HUES6 (cell line): ENCODE data around the gene SH2B3.
"Not testable (repeated sequence)": the region's sequence is repeated elsewhere in the genome, so short reads cannot be mapped to it uniquely, and the experiment has no call there.

Source experiments
- H3K27ac ChIP-seq: 2 replicates; pipeline ENCODE4 v1.7.0; 2013; ENCODE audit warnings: low read depth, mild to moderate bottlenecking, low read length, inconsistent platforms
- H3K27me3 ChIP-seq: 2 replicates; pipeline ENCODE4 v1.6.1; 2013; ENCODE audit warnings: low read length; ENCODE audit not compliant: control insufficient read depth, insufficient read depth
- H3K36me3 ChIP-seq: 2 replicates; pipeline ENCODE4 v1.6.1; 2013; ENCODE audit warnings: low read length; ENCODE audit not compliant: control insufficient read depth, insufficient read depth
- H3K4me1 ChIP-seq: 2 replicates; pipeline ENCODE4 v1.6.1; 2013; ENCODE audit warnings: low read length; ENCODE audit not compliant: control insufficient read depth, insufficient read depth
- H3K4me3 ChIP-seq: 2 replicates; pipeline ENCODE4 v1.5.1; 2013; ENCODE audit warnings: low read depth, low read length
- H3K9ac ChIP-seq: one replicate; pipeline ENCODE4 v1.6.1; 2013; ENCODE audit warnings: mild to moderate bottlenecking, low read length
- H3K9me3 ChIP-seq: 2 replicates; pipeline ENCODE4 v1.6.1; 2013; ENCODE audit warnings: low read depth, low read length; ENCODE audit not compliant: control insufficient read depth, insufficient read depth

Gene SH2B3

GRCh38 chr12:111458546-111459172 lies 52.9 kb downstream of the SH2B3 start:
- H3K9ac ChIP-seq, result no peak overlapping the region
- H3K36me3 ChIP-seq, result peaks cover 58% of the 10 kb centered on the region
- H3K27me3 ChIP-seq, result no peaks in the 10 kb centered on the region
- no peaks in the 10 kb centered on the region for H3K4me1 ChIP-seq
- no peaks in the 10 kb centered on the region for H3K9me3 ChIP-seq
- no peak overlapping the region for H3K27ac ChIP-seq
- no peak overlapping the region for H3K4me3 ChIP-seq

GRCh38 chr12:111460111-111460510 lies 54.4 kb downstream of the SH2B3 start:
- H3K27ac ChIP-seq, H3K4me1 ChIP-seq, H3K4me3 ChIP-seq, H3K9ac ChIP-seq, H3K27me3 ChIP-seq, H3K9me3 ChIP-seq: not testable (repeated sequence)
- H3K36me3 ChIP-seq, result peaks cover 50% of the 10 kb centered on the region

- H3K4me3 ChIP-seq, result no peak overlapping the region
- no peaks in the 10 kb centered on the region for H3K27me3 ChIP-seq
- H3K4me1 ChIP-seq, result no peaks in the 10 kb centered on the region
- peaks cover 33% of the 10 kb centered on the region for H3K36me3 ChIP-seq
- H3K9ac ChIP-seq, result no peak overlapping the region
- H3K9me3 ChIP-seq, result no peaks in the 10 kb centered on the region
- no peak overlapping the region for H3K27ac ChIP-seq
These were observed 56.6 kb downstream of the SH2B3 start for GRCh38 chr12:111462210-111462769.

GRCh38 chr12:111467092-111467856 lies 61.6 kb downstream of the SH2B3 start:
- Histone ChIP-seq H3K36me3 (peaks cover 51% of the 10 kb centered on the region), H3K4me1 (no peaks in the 10 kb centered on the region), H3K9ac (no peak overlapping the region), H3K4me3 (no peak overlapping the region), H3K27me3 (no peaks in the 10 kb centered on the region), H3K27ac (no peak overlapping the region), H3K9me3 (no peaks in the 10 kb centered on the region)

- Histone ChIP-seq H3K9ac (no peak overlapping the region), H3K9me3 (no peaks in the 10 kb centered on the region), H3K4me3 (no peak overlapping the region), H3K4me1 (no peaks in the 10 kb centered on the region), H3K36me3 (peaks cover 51% of the 10 kb centered on the region), H3K27ac (no peak overlapping the region), H3K27me3 (no peaks in the 10 kb centered on the region)
These were observed 62.1 kb downstream of the SH2B3 start for GRCh38 chr12:111467857-111468241.

- H3K9me3 ChIP-seq, result no peaks in the 10 kb centered on the region
- H3K4me1 ChIP-seq, result no peaks in the 10 kb centered on the region
- H3K4me3 ChIP-seq, result no peak overlapping the region
- no peaks in the 10 kb centered on the region for H3K27me3 ChIP-seq
- no peak overlapping the region for H3K27ac ChIP-seq
- H3K36me3 ChIP-seq, result peaks cover 50% of the 10 kb centered on the region
- H3K9ac ChIP-seq, result no peak overlapping the region
These were observed 63.7 kb downstream of the SH2B3 start for GRCh38 chr12:111469401-111469800.

- Histone ChIP-seq H3K9ac (no peak overlapping the region), H3K36me3 (peaks cover 55% of the 10 kb centered on the region), H3K4me1 (no peaks in the 10 kb centered on the region), H3K9me3 (no peaks in the 10 kb centered on the region), H3K4me3 (no peak overlapping the region), H3K27me3 (no peaks in the 10 kb centered on the region), H3K27ac (no peak overlapping the region)
These were observed 65.5 kb downstream of the SH2B3 start for GRCh38 chr12:111471236-111471635.

- Histone ChIP-seq H3K36me3 (peaks cover 91% of the 10 kb centered on the region), H3K27ac (no peak overlapping the region), H3K4me3 (no peak overlapping the region), H3K4me1 (no peaks in the 10 kb centered on the region), H3K9me3 (no peaks in the 10 kb centered on the region), H3K9ac (no peak overlapping the region), H3K27me3 (no peaks in the 10 kb centered on the region)
These were observed 76.7 kb downstream of the SH2B3 start for GRCh38 chr12:111482462-111482861.

GRCh38 chr12:111488271-111488670 lies 82.5 kb downstream of the SH2B3 start:
- no peak overlapping the region for H3K27ac ChIP-seq
- no peaks in the 10 kb centered on the region for H3K27me3 ChIP-seq
- H3K4me1 ChIP-seq, result no peaks in the 10 kb centered on the region
- H3K9ac ChIP-seq, result no peak overlapping the region
- no peaks in the 10 kb centered on the region for H3K9me3 ChIP-seq
- peaks cover 87% of the 10 kb centered on the region for H3K36me3 ChIP-seq
- H3K4me3 ChIP-seq, result no peak overlapping the region

GRCh38 chr12:111488798-111489197 lies 83.1 kb downstream of the SH2B3 start:
- no peak overlapping the region for H3K9ac ChIP-seq
- no peak overlapping the region for H3K27ac ChIP-seq
- H3K9me3 ChIP-seq, result no peaks in the 10 kb centered on the region
- peaks cover 85% of the 10 kb centered on the region for H3K36me3 ChIP-seq
- no peak overlapping the region for H3K4me3 ChIP-seq
- H3K4me1 ChIP-seq, result no peaks in the 10 kb centered on the region
- no peaks in the 10 kb centered on the region for H3K27me3 ChIP-seq

- H3K27me3 ChIP-seq, H3K27ac ChIP-seq, H3K9ac ChIP-seq, H3K4me3 ChIP-seq, H3K4me1 ChIP-seq, H3K9me3 ChIP-seq: not testable (repeated sequence)
- H3K36me3 ChIP-seq, result peaks cover 66% of the 10 kb centered on the region
These were observed 87.3 kb downstream of the SH2B3 start for GRCh38 chr12:111492979-111493378.
